Lower lobe of right lung (tissue), 2 donors: Measurements from ENCODE around the gene MOB3B. TPM values are rescaled to one million over a fixed set of nuclear protein-coding genes. Genes with fewer than 3 reads are reported as not detected.

Experiments used
- ATAC-seq, 2 donors: fragments of 200-7000 bp; cut with Tn5 transposase; one replicate each; pipeline ENCODE4 v1.9.1; 2020 to 2022; ENCODE audit warnings: mild to moderate bottlenecking in 2 of 2, moderate library complexity in 2 of 2
- DNase-seq: peaks from one replicate; pipeline ENCODE4 v3.0.0-alpha.2; 2020
- H3K27ac ChIP-seq: fragments of 200-600 bp; one replicate; pipeline ENCODE4 v1.8.0; 2022
- H3K27me3 ChIP-seq: fragments of 200-600 bp; one replicate; pipeline ENCODE4 v1.8.0; 2022; ENCODE audit warnings: low read depth
- H3K36me3 ChIP-seq: fragments of 200-600 bp; one replicate; pipeline ENCODE4 v1.8.0; 2022; ENCODE audit warnings: mild to moderate bottlenecking
- H3K4me1 ChIP-seq: fragments of 200-600 bp; one replicate; pipeline ENCODE4 v1.8.0; 2022
- H3K4me3 ChIP-seq: fragments of 200-600 bp; one replicate; pipeline ENCODE4 v1.8.0; 2022; ENCODE audit warnings: mild to moderate bottlenecking
- H3K9me3 ChIP-seq: fragments of 200-600 bp; one replicate; pipeline ENCODE4 v1.8.0; 2022
- CTCF ChIP-seq: fragments of 200-600 bp; IDR thresholded peaks from one replicate; pipeline ENCODE4 v1.8.0; 2022; ENCODE audit warnings: antibody characterized with exemption, mild to moderate bottlenecking
- intact Hi-C: fragments of 100-400 bp; cut with DNase I; formaldehyde crosslinking; loops from one replicate; pipeline ENCODE4 v1.11.0; 2022
- total RNA-seq: library from RNA; stranded (reverse); fragmentation: NEBNext Ultra II Directional; extraction: Animal tissue kit (Norgen Biotek cat#: 25700); gene quantifications from one replicate; pipeline ENCODE4 v1.2.1, GENCODE V29; 2021
- donor health status: DM: no; HTN: yes; CAD: no; lungs with severe emphysema.

MOB3B gene
- total RNA-seq, 1 donor from 2014 or later = 22.7 TPM

DNA sequence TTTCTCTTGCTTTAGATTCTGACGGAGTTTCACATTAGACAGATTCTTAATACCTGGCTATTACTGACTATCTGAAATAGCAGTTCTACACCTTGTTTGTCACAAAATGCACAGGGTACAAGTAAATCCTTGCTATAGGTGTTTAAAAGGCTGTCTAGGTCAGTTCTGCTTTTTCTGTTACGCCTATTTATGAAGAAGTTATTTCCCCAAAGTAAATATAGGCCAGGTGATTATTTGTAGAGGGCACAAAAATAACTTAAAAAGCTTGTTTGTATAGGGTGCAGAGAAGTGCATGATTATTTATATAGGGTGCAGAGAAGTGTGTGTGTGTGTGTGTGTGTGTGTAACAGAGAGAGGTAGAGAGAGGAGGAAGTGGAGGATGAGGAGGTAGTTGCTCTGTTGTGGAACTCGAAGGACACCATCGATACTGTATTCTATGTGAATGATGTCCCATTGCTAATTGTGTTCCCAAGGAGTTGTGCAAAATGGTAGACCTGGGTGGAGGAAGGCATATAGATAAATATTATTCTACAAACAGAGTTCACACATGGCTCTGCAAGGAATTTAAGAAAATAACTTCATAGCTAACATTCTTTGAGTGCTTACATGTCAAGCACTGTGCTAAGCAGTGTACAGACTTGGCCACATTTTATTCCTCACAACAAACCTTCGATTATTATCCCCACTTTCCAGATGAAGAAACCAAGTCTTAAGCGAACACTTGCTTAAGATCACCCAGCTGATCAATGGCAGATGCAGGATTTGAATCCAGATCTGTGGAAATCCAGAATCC, 136.4 kb downstream of the MOB3B start:
- ATAC-seq (peak in 1 of 2 donors; percentile 20), DNase-seq (no peak)
- no peaks in the 10 kb centered on the region for H3K27me3 ChIP-seq
- H3K4me1 ChIP-seq = peaks cover 20% of the 10 kb centered on the region
- H3K27ac ChIP-seq = no peak overlapping the region
- intact Hi-C loops = no loop called here
- H3K9me3 ChIP-seq = no peaks in the 10 kb centered on the region
- H3K4me3 ChIP-seq = no peak overlapping the region
- H3K36me3 ChIP-seq = no peaks in the 10 kb centered on the region
- no peak for TF ChIP-seq CTCF

- no peaks in the 10 kb centered on the region for H3K27me3 ChIP-seq
- H3K4me3 ChIP-seq = no peak overlapping the region
- no peak overlapping the region for H3K27ac ChIP-seq
- H3K4me1 ChIP-seq = peaks cover 20% of the 10 kb centered on the region
- H3K36me3 ChIP-seq = no peaks in the 10 kb centered on the region
- intact Hi-C loops = no loop called here
- ATAC-seq = no peak
- TF ChIP-seq CTCF = no peak
- H3K9me3 ChIP-seq = no peaks in the 10 kb centered on the region
- DNase-seq = no peak
These were observed 137.2 kb downstream of the MOB3B start for GRCh38 chr9:27392451-27392850.

GRCh38 chr9:27391040-27391895, 138.3 kb downstream of the MOB3B start:
- H3K27me3 ChIP-seq = no peaks in the 10 kb centered on the region
- H3K27ac ChIP-seq = no peak overlapping the region
- DNase-seq (no peak), ATAC-seq (no peak)
- no peak overlapping the region for H3K4me3 ChIP-seq
- no peak for TF ChIP-seq CTCF
- no peaks in the 10 kb centered on the region for H3K9me3 ChIP-seq
- H3K36me3 ChIP-seq = no peaks in the 10 kb centered on the region
- intact Hi-C loops = no loop called here
- peaks cover 29% of the 10 kb centered on the region for H3K4me1 ChIP-seq

GRCh38 chr9:27388150-27388549, 141.5 kb downstream of the MOB3B start:
- Histone ChIP-seq H3K27me3 (no peaks in the 10 kb centered on the region), H3K36me3 (no peaks in the 10 kb centered on the region), H3K4me3 (no peak overlapping the region), H3K4me1 (peaks cover 32% of the 10 kb centered on the region), H3K27ac (no peak overlapping the region), H3K9me3 (no peaks in the 10 kb centered on the region)
- DNase-seq (no peak), ATAC-seq (no peak)
- intact Hi-C loops = no loop called here
- no peak for TF ChIP-seq CTCF

DNA sequence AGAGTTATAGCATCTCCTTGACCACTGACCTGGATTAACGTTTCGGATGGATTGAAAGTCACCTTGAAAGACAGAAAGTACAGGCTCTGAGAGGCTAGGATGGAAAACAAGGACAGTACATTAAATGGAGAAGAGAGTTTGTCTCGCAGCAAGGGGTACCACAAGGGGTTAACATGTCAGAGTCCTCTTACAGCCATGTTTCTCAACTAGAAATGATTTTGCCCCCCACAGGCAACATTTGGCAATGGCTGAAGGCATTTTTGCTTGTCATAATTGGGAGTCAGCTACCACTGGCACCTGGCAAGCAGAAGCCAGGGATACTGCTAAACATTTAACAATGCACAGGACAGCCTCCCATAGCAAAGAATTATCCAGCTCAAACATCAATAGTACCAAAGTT, 141.9 kb downstream of the MOB3B start:
- H3K9me3 ChIP-seq = no peaks in the 10 kb centered on the region
- H3K27me3 ChIP-seq = no peaks in the 10 kb centered on the region
- no peaks in the 10 kb centered on the region for H3K36me3 ChIP-seq
- no peak overlapping the region for H3K27ac ChIP-seq
- DNase-seq (no peak), ATAC-seq (no peak)
- intact Hi-C loops = no loop called here
- H3K4me1 ChIP-seq = peaks cover 28% of the 10 kb centered on the region
- no peak for TF ChIP-seq CTCF
- H3K4me3 ChIP-seq = no peak overlapping the region
